ENCODE data around the gene FBXL7. TPM values are rescaled to one million over a fixed set of nuclear protein-coding genes. Genes with fewer than 3 reads are reported as not detected.

FBXL7 gene
- total and polyA plus RNA-seq, 2 experiments from 2014 or later: 4.5 to 15.2 TPM

- TF ChIP-seq EZH2phosphoT487 (IDR thresholded peaks at IDR 0.05; ENCODE audit: unreplicated experiment): no peak
These were observed 429.8 kb downstream of the FBXL7 start (continued) for GRCh38 chr5:15929611-15930263.

GRCh38 chr5:15932066-15932465 is 432.1 kb downstream of the FBXL7 start:
- Mint-ChIP-seq H3K4me3 (no peak overlapping the region), H3K9me3 (no peaks in the 10 kb centered on the region), H3K27ac (no peak overlapping the region), H3K4me1 (peaks cover 18% of the 10 kb centered on the region), H3K27me3 (ENCODE audit: insufficient read depth, low read depth, poor library complexity) (no peaks in the 10 kb centered on the region), H3K36me3 (ENCODE audit: low read depth) (0 out of 3 replicates have a peak, but pooled peaks cover 2% of the 10 kb centered on the region)
- Histone ChIP-seq H3K4me2 (no peak overlapping the region), H3K4me1 (ENCODE audit: insufficient read depth) (peaks cover 12% of the 10 kb centered on the region), H3K79me2 (replicated peaks; ENCODE audit: insufficient read depth) (no peaks in the 10 kb centered on the region), H3F3A (replicated peaks; ENCODE audit: low read depth) (no peaks in the 10 kb centered on the region), H3K36me3 (ENCODE audit: insufficient read depth) (no peaks in the 10 kb centered on the region), H3K27me3 (ENCODE audit: insufficient read depth) (no peaks in the 10 kb centered on the region), H3K4me3 (no peak overlapping the region), H4K20me1 (replicated peaks; ENCODE audit: insufficient read depth) (no peaks in the 10 kb centered on the region), H3K9me2 (ENCODE audit: insufficient read depth) (no peaks in the 10 kb centered on the region), H3K27ac (ENCODE audit: low read depth) (no peak overlapping the region), H2AFZ (no peak overlapping the region)
- no peak for ATAC-seq
- no peak for DNase-seq (ENCODE audit: low spot score)
- no peak for TF ChIP-seq ZNF114 (CRISPR knock-in tag; IDR thresholded peaks at IDR 0.05)
- no peak for TF ChIP-seq CREB1 (CRISPR knock-in tag; IDR thresholded peaks at IDR 0.05; ENCODE audit: low read depth)
- TF ChIP-seq EZH2 (IDR thresholded peaks at IDR 0.05; ENCODE audit: low read depth, unreplicated experiment): no peak
- TF ChIP-seq ZNF462 (CRISPR knock-in tag; IDR thresholded peaks at IDR 0.05): no peak
- TF ChIP-seq ETS1 (IDR thresholded peaks at IDR 0.05): no peak
- TF ChIP-seq CTCF (conservative IDR thresholded peaks at IDR 0.05; ENCODE audit: low read depth in 2 of 2): no peak
- no peak for TF ChIP-seq ZNF331 (CRISPR knock-in tag; IDR thresholded peaks at IDR 0.05; ENCODE audit: low read depth)
- no peak for TF ChIP-seq NANOG (IDR thresholded peaks at IDR 0.05; ENCODE audit: borderline replicate concordance)
- TF ChIP-seq STAT1 (IDR thresholded peaks at IDR 0.05; ENCODE audit: unreplicated experiment): no peak
- TF ChIP-seq POLR2AphosphoS5 (IDR thresholded peaks at IDR 0.05; ENCODE audit: low read depth): no peak
- TF ChIP-seq REST (IDR thresholded peaks at IDR 0.05; ENCODE audit: unreplicated experiment): no peak
- TF ChIP-seq EZH2phosphoT487 (IDR thresholded peaks at IDR 0.05; ENCODE audit: unreplicated experiment): no peak
- no peak for TF ChIP-seq JUNB (IDR thresholded peaks at IDR 0.05; ENCODE audit: unreplicated experiment)
